ENCODE measurements around the gene CACNA1C. TPM values are rescaled to one million over a fixed set of nuclear protein-coding genes. Genes with fewer than 3 reads are reported as not detected.

Gene CACNA1C
- total and polyA plus RNA-seq, 10 of the 15 experiments (the other 5 are each of a cell fraction or from before 2014, with no cell fraction given), result under 0.01 to 0.15 (median 0.09) TPM; not detected in 5

DNA sequence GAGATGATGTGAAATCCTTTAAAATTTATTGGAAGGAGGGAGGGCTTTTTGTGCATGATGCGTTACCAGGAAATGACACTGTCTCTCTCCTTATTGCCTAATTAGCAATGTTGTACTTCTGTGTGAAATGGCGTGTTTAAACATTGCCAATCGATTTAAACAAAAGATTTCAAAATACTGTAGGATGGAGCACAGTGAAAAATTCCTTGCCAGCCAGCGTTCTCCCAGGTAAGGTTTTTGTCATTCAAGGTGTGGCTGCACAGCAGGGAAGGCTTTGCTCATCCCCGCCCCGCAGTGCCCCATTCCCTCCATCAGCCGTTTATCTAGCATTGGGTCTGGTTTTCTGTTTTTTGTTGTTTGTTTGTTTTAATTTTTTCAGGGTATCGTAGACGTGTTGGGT, 137.3 kb downstream of the CACNA1C start (continued):
- TF ChIP-seq, protein P1, sequence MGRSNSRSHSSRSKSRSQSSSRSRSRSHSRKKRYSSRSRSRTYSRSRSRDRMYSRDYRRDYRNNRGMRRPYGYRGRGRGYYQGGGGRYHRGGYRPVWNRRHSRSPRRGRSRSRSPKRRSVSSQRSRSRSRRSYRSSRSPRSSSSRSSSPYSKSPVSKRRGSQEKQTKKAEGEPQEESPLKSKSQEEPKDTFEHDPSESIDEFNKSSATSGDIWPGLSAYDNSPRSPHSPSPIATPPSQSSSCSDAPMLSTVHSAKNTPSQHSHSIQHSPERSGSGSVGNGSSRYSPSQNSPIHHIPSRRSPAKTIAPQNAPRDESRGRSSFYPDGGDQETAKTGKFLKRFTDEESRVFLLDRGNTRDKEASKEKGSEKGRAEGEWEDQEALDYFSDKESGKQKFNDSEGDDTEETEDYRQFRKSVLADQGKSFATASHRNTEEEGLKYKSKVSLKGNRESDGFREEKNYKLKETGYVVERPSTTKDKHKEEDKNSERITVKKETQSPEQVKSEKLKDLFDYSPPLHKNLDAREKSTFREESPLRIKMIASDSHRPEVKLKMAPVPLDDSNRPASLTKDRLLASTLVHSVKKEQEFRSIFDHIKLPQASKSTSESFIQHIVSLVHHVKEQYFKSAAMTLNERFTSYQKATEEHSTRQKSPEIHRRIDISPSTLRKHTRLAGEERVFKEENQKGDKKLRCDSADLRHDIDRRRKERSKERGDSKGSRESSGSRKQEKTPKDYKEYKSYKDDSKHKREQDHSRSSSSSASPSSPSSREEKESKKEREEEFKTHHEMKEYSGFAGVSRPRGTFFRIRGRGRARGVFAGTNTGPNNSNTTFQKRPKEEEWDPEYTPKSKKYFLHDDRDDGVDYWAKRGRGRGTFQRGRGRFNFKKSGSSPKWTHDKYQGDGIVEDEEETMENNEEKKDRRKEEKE (IDR thresholded peaks at IDR 0.05), result no peak
- no peak for TF ChIP-seq YBX1 (IDR thresholded peaks at IDR 0.05)
- no peak for TF ChIP-seq BMI1 (IDR thresholded peaks at IDR 0.05; ENCODE audit: borderline replicate concordance)
- TF ChIP-seq PAX8 (IDR thresholded peaks at IDR 0.05), result no peak
- TF ChIP-seq BRCA1 (IDR thresholded peaks at IDR 0.05; ENCODE audit: low read depth, low read length), result no peak
- TF ChIP-seq, protein P2, sequence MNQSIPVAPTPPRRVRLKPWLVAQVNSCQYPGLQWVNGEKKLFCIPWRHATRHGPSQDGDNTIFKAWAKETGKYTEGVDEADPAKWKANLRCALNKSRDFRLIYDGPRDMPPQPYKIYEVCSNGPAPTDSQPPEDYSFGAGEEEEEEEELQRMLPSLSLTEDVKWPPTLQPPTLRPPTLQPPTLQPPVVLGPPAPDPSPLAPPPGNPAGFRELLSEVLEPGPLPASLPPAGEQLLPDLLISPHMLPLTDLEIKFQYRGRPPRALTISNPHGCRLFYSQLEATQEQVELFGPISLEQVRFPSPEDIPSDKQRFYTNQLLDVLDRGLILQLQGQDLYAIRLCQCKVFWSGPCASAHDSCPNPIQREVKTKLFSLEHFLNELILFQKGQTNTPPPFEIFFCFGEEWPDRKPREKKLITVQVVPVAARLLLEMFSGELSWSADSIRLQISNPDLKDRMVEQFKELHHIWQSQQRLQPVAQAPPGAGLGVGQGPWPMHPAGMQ (IDR thresholded peaks at IDR 0.05; ENCODE audit: borderline replicate concordance), result no peak
- TF ChIP-seq, protein P3, sequence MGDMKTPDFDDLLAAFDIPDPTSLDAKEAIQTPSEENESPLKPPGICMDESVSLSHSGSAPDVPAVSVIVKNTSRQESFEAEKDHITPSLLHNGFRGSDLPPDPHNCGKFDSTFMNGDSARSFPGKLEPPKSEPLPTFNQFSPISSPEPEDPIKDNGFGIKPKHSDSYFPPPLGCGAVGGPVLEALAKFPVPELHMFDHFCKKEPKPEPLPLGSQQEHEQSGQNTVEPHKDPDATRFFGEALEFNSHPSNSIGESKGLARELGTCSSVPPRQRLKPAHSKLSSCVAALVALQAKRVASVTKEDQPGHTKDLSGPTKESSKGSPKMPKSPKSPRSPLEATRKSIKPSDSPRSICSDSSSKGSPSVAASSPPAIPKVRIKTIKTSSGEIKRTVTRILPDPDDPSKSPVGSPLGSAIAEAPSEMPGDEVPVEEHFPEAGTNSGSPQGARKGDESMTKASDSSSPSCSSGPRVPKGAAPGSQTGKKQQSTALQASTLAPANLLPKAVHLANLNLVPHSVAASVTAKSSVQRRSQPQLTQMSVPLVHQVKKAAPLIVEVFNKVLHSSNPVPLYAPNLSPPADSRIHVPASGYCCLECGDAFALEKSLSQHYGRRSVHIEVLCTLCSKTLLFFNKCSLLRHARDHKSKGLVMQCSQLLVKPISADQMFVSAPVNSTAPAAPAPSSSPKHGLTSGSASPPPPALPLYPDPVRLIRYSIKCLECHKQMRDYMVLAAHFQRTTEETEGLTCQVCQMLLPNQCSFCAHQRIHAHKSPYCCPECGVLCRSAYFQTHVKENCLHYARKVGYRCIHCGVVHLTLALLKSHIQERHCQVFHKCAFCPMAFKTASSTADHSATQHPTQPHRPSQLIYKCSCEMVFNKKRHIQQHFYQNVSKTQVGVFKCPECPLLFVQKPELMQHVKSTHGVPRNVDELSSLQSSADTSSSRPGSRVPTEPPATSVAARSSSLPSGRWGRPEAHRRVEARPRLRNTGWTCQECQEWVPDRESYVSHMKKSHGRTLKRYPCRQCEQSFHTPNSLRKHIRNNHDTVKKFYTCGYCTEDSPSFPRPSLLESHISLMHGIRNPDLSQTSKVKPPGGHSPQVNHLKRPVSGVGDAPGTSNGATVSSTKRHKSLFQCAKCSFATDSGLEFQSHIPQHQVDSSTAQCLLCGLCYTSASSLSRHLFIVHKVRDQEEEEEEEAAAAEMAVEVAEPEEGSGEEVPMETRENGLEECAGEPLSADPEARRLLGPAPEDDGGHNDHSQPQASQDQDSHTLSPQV (IDR thresholded peaks at IDR 0.05), result no peak

All from GM12878 (cell line).